GM12865 (cell line): ENCODE data around the gene ADCY2.

Experiments used
- DNase-seq: peaks from one replicate; pipeline ENCODE4 v3.0.0; 2010; ENCODE audit warnings: low read depth
- H3K4me3 ChIP-seq: 2 replicates; pipeline ENCODE4 v1.5.1; 2011; ENCODE audit warnings: mild to moderate bottlenecking, low read depth, low read length, control low read depth
- CTCF ChIP-seq: IDR thresholded peaks from 2 replicates; pipeline ENCODE4 v1.5.1; 2011; ENCODE audit warnings: low read length, control low read depth, low read depth, inconsistent platforms; ENCODE audit not compliant: insufficient read depth; ENCODE audit errors: missing control alignments

Gene ADCY2

GRCh38 chr5:7611518-7611917 is 215.6 kb downstream of the ADCY2 start:
- TF ChIP-seq CTCF, result no peak
- no peak for DNase-seq
- no peak overlapping the region for H3K4me3 ChIP-seq

GRCh38 chr5:7615566-7616061 is 219.7 kb downstream of the ADCY2 start:
- TF ChIP-seq CTCF, result no peak

GRCh38 chr5:7616897-7617296 is 221.0 kb downstream of the ADCY2 start:
- H3K4me3 ChIP-seq, result no peak overlapping the region
- DNase-seq, result no peak
- TF ChIP-seq CTCF, result no peak

More at GRCh38 chr5:7615566-7616061, 219.7 kb downstream of the ADCY2 start:
- no peak overlapping the region for H3K4me3 ChIP-seq
- no peak for DNase-seq

- H3K4me3 ChIP-seq, result no peak overlapping the region
- DNase-seq, result no peak
- no peak for TF ChIP-seq CTCF
Observed at GRCh38 chr5:7622498-7622897, 226.6 kb downstream of the ADCY2 start.

GRCh38 chr5:7625740-7626139 is 229.8 kb downstream of the ADCY2 start:
- TF ChIP-seq CTCF, result no peak
- no peak overlapping the region for H3K4me3 ChIP-seq
- DNase-seq, result no peak

- no peak for DNase-seq
- H3K4me3 ChIP-seq, result no peak overlapping the region
- TF ChIP-seq CTCF, result no peak
Observed at GRCh38 chr5:7628248-7628647, 232.3 kb downstream of the ADCY2 start.

- DNase-seq, result no peak
- no peak for TF ChIP-seq CTCF
- no peak overlapping the region for H3K4me3 ChIP-seq
Observed at GRCh38 chr5:7628820-7629219, 232.9 kb downstream of the ADCY2 start.
